ENCODE results near the gene COL4A3. TPM values are rescaled to one million over a fixed set of nuclear protein-coding genes. Genes with fewer than 3 reads are reported as not detected.
"Not testable (repeated sequence)": the region's sequence is repeated elsewhere in the genome, so short reads cannot be mapped to it uniquely, and the experiment has no call there.

COL4A3 gene
- total and polyA plus RNA-seq, 2 donors (not counting 3 experiments of a cell fraction or from before 2014, with no cell fraction given): not detected

DNA sequence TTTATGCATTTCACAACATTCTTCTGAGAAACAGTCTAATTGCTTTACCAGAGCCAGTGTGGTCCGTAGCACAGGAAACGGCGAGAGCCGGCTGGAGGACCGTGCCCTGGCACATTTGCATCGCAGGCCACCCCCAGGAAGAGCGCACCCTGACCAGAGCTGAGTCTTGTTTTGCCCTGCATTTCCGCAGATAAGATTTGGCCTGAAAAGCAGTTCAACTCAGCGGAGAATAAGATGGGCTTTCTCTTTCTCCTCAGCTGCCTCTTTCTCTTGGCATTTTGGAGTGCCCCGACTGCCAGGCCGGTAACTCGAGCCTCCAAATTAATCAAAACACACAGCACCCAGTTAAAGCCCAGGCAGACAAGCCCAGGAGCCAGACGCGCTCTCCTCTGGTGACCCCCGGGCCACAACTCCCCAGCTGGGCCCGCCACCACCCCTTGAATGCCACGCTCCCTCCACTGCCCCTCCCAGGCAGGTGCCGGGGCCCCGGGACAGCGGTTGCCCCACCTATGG lies 883 bp upstream of the COL4A3 start:
- no peaks in the 10 kb centered on the region for H3K9me1 ChIP-seq (replicated peaks; ENCODE audit: control insufficient read depth, extremely low read depth, insufficient read depth, low read length)
- TF ChIP-seq GATA2 (IDR thresholded peaks at IDR 0.05; ENCODE audit: insufficient read depth, insufficient read length, low read depth, low read length) (no peak), EZH2 (IDR thresholded peaks at IDR 0.05; ENCODE audit: borderline replicate concordance, low read depth, low read length, severe bottlenecking) (peak; percentile 28)
- dilution Hi-C loops (cut with MboI; ENCODE audit: extremely low pct_ligation_motif_present, low sequenced_read_pairs): no loop called here
- H3K4me1 ChIP-seq (ENCODE audit: control insufficient read depth, extremely low read depth, insufficient read depth, low read length): no peaks in the 10 kb centered on the region
- no peak overlapping the region for H2AFZ ChIP-seq (ENCODE audit: low read depth, low read length)
- no peak overlapping the region for H3K27ac ChIP-seq (ENCODE audit: insufficient read depth, low read depth, low read length)
- DNase-seq (ENCODE audit: low read depth, low spot score) (no peak), FAIRE-seq (no peak)
- ChIA-PET CTCF (no interaction called here), POLR2A (no interaction called here)
- H3K4me3 ChIP-seq (replicated peaks in 1 of 3; ENCODE audit: insufficient read depth in 1 of 3, low read depth in 1 of 3, low read length in 3 of 3): no peak overlapping the region
- no TSS peak for BruUV-seq (replicated peaks)
- no peaks in the 10 kb centered on the region for H4K20me1 ChIP-seq (replicated peaks; ENCODE audit: control insufficient read depth, extremely low read depth, insufficient read depth, low read length)
- H3K79me2 ChIP-seq (ENCODE audit: control insufficient read depth, insufficient read depth, low read length): no peaks in the 10 kb centered on the region
- H3K36me3 ChIP-seq (ENCODE audit: control insufficient read depth in 2 of 2, extremely low read depth in 1 of 2, insufficient read depth in 2 of 2, low read length in 2 of 2): no peaks in the 10 kb centered on the region
- H3K9me3 ChIP-seq (replicated peaks; ENCODE audit: control insufficient read depth, insufficient read depth, low read length): no peaks in the 10 kb centered on the region
- peaks cover 13 to 25% of the 10 kb centered on the region in 2 experiments for H3K27me3 ChIP-seq (ENCODE audit: control insufficient read depth in 2 of 2, insufficient read depth in 2 of 2, low read length in 2 of 2)
- H3K4me2 ChIP-seq (ENCODE audit: insufficient read depth, low read length): no peak overlapping the region
- H3K9ac ChIP-seq (replicated peaks; ENCODE audit: extremely low read depth, insufficient read depth, low read length): no peak overlapping the region
- intact Hi-C loops (cut with micrococcal nuclease): no loop called here

DNA sequence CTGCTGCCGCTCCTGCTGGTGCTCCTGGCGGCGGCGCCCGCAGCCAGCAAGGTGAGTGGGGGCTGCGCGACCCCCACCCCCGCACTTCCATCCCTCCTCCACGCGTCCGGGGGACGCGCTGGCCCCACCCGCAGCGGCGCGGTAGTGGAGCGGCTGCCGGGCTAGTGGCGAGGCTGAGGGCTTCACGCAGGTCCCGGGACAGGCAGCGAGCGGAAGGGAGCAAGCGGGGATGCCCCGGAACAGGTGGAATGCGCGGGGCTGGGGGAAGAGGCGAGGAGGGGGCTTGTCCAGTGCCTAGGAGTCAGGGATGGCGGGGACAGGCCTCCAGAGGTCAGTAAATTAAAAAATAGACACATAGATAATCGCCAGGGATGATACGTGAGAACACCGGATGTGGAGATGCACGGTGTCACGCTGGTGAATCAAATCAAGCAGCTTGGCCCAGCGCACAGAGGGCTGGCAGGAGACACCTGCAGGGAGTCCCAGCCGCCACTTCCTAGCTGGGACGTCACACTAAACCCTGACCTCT lies 403 bp downstream of the COL4A3 start:
- H3K4me2 ChIP-seq (ENCODE audit: insufficient read depth, low read length): no peak overlapping the region
- ChIA-PET CTCF (no interaction called here), POLR2A (no interaction called here)
- no peak overlapping the region for H3K27ac ChIP-seq (ENCODE audit: insufficient read depth, low read depth, low read length)
- H3K9me3 ChIP-seq (replicated peaks; ENCODE audit: control insufficient read depth, insufficient read depth, low read length): no peaks in the 10 kb centered on the region
- H4K20me1 ChIP-seq (replicated peaks; ENCODE audit: control insufficient read depth, extremely low read depth, insufficient read depth, low read length): no peaks in the 10 kb centered on the region
- H3K27me3 ChIP-seq (ENCODE audit: control insufficient read depth in 2 of 2, insufficient read depth in 2 of 2, low read length in 2 of 2): peaks cover 13 to 25% of the 10 kb centered on the region in 2 experiments
- DNase-seq (ENCODE audit: low read depth, low spot score) (no peak), FAIRE-seq (no peak)
- no peak overlapping the region for H3K4me3 ChIP-seq (replicated peaks in 1 of 3; ENCODE audit: insufficient read depth in 1 of 3, low read depth in 1 of 3, low read length in 3 of 3)
- no TSS peak for BruUV-seq (replicated peaks)
- intact Hi-C loops (cut with micrococcal nuclease) (no loop called here), dilution Hi-C loops (cut with MboI; ENCODE audit: extremely low pct_ligation_motif_present, low sequenced_read_pairs) (no loop called here)
- no peaks in the 10 kb centered on the region for H3K9me1 ChIP-seq (replicated peaks; ENCODE audit: control insufficient read depth, extremely low read depth, insufficient read depth, low read length)
- no peak overlapping the region for H2AFZ ChIP-seq (ENCODE audit: low read depth, low read length)
- H3K79me2 ChIP-seq (ENCODE audit: control insufficient read depth, insufficient read depth, low read length): no peaks in the 10 kb centered on the region
- TF ChIP-seq POLR2AphosphoS5 (IDR thresholded peaks at IDR 0.05; ENCODE audit: insufficient read depth, low read depth, low read length): no peak
- no peaks in the 10 kb centered on the region for H3K36me3 ChIP-seq (ENCODE audit: control insufficient read depth in 2 of 2, extremely low read depth in 1 of 2, insufficient read depth in 2 of 2, low read length in 2 of 2)
- H3K4me1 ChIP-seq (ENCODE audit: control insufficient read depth, extremely low read depth, insufficient read depth, low read length): no peaks in the 10 kb centered on the region
- no peak overlapping the region for H3K9ac ChIP-seq (replicated peaks; ENCODE audit: extremely low read depth, insufficient read depth, low read length)

DNA sequence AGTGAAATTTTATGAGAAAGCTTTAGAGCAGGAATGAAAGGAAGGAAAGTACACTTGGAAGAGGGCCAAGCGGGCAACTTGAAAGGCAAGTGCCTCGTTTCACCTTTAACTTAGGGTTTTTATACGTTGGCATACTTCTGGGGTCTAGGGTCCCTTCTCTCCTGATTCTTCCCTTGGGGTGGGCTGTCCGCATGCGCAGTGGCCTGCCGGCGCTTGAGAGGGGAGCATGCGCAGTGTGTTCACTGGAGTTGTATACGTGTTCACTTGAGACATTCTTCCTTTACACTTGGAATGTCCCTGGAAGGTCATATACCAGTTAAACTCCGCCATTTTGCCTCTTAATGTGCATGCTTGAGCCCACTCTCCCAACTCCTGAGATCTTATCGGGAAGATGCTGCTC lies 7.4 kb downstream of the COL4A3 start:
- H3K36me3 ChIP-seq (ENCODE audit: control insufficient read depth in 2 of 2, extremely low read depth in 1 of 2, insufficient read depth in 2 of 2, low read length in 2 of 2); H2AFZ ChIP-seq (ENCODE audit: low read depth, low read length); H3K27me3 ChIP-seq (ENCODE audit: control insufficient read depth in 2 of 2, insufficient read depth in 2 of 2, low read length in 2 of 2); DNase-seq (ENCODE audit: low read depth, low spot score); H4K20me1 ChIP-seq (replicated peaks; ENCODE audit: control insufficient read depth, extremely low read depth, insufficient read depth, low read length); POLR2A ChIA-PET; H3K4me3 ChIP-seq (replicated peaks in 1 of 3; ENCODE audit: insufficient read depth in 1 of 3, low read depth in 1 of 3, low read length in 3 of 3); H3K79me2 ChIP-seq (ENCODE audit: control insufficient read depth, insufficient read depth, low read length); dilution Hi-C loops (cut with MboI; ENCODE audit: extremely low pct_ligation_motif_present, low sequenced_read_pairs); H3K9me3 ChIP-seq (replicated peaks; ENCODE audit: control insufficient read depth, insufficient read depth, low read length); BruUV-seq (replicated peaks); FAIRE-seq; H3K9me1 ChIP-seq (replicated peaks; ENCODE audit: control insufficient read depth, extremely low read depth, insufficient read depth, low read length); CTCF ChIA-PET; H3K9ac ChIP-seq (replicated peaks; ENCODE audit: extremely low read depth, insufficient read depth, low read length); intact Hi-C loops (cut with micrococcal nuclease); H3K4me2 ChIP-seq (ENCODE audit: insufficient read depth, low read length); H3K27ac ChIP-seq (ENCODE audit: insufficient read depth, low read depth, low read length); H3K4me1 ChIP-seq (ENCODE audit: control insufficient read depth, extremely low read depth, insufficient read depth, low read length): not testable (repeated sequence)
